Measurements from ENCODE around the gene CA12.
"Not testable (repeated sequence)": the region's sequence is repeated elsewhere in the genome, so short reads cannot be mapped to it uniquely, and the experiment has no call there.

CA12 gene

GRCh38 chr15:63335543-63336240 is 46.0 kb downstream of the CA12 start:
- no peak for DNase-seq (ENCODE audit: low read depth, low spot score)

- no peak for DNase-seq (ENCODE audit: low read depth, low spot score)
Observed at GRCh38 chr15:63334821-63335220, 46.8 kb downstream of the CA12 start.

DNA sequence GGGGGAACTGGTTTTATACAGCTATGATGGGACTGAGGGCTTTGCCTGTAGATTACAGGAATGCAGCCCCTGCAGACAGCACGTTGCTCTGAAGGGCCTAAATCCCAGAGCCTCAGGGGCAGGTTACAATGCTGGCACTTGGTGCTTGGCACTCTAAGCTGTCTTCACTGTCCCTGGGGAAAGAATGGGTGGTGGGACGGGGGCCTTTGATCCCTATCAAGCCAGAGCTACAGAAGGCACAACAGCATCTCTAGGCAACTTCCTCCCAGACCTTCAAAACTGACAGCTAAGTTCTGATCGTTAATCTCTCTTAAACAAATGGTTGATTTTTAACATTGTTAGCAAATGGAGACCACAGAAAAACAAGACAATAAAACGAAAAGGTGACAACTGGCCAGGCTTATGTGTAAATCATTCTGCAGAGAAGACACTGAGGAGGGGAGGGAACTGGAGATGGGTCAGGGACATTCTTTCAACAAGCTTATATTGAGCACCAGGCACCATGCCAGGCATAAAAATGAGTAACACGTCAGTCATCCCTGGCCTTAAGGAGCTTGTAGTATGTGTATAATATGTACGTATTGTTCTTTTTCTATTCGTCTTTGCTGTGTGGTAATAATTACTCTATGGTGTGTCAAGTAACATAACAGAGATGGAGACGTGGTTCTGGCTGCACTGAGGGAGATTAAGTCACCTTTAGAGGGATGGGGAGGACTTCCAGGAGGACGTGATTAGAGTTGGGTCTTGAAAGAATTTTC is 49.1 kb downstream of the CA12 start:
- DNase-seq (ENCODE audit: low read depth, low spot score): peak; percentile 71

DNA sequence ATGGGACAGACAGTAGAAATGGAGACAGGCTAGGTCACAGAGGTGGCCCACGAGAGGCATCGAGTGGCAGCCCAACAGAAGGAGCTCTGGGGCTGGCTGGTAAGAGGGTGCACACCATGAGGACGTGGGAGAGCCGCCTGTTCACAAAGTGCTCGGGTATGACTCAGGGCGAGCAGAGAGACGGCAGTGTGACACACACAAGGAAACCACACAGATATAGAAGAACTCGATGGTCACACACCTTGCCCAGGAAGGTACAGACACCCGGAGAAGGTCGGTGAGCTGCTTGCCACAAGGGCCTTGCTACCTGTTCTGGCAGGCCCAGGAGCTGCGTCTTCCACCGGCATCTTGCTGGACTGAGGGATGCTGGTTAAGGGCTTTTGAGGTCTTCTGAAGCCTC is 50.2 kb downstream of the CA12 start:
- peak; percentile 31 for DNase-seq (ENCODE audit: low read depth, low spot score)

DNA sequence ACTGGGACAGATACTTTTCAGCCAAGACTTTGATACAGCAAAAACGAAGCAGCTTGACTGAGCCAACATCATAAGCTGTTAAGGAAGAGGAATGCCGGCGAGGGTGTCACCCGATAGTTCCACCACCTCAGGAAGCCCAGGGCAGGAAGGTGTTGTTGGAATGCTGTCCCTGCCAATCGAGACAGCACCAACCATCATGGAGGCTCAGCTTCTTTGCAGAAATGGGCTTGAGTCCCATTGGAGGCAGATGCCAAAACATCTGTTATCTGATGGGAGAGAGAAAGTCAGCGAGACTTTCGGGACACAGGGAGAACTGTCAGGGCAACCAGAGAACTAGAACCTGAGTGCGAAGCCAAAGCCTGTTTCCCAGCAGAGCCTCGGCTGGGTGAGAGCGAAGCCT is 50.7 kb downstream of the CA12 start:
- no peak for DNase-seq (ENCODE audit: low read depth, low spot score)

GRCh38 chr15:63329567-63330350 is 51.9 kb downstream of the CA12 start:
- no peak for DNase-seq (ENCODE audit: low read depth, low spot score)

GRCh38 chr15:63327648-63328421 is 53.8 kb downstream of the CA12 start:
- no peak for DNase-seq (ENCODE audit: low read depth, low spot score)

DNA sequence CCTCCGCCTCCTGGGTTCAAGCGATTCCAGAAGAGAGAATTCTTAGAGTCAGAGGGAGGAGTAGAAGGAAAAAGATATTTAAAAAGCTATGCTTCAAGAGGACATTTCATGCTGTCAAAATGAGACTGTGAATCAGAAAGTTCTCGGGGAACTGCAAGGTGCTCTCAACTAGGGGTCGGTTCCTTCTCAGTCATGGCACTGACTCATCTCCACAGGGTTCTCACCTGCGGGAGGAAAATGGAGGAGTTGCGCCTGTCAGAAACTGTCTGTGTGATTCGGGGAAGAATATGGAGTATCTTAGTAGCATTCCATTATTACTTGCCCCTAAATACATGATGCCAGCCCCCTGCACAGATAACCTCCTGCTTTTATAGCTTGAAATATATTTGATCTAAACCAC is 56.9 kb downstream of the CA12 start:
- DNase-seq (ENCODE audit: low read depth, low spot score): no peak

GRCh38 chr15:63323798-63324563 is 57.7 kb downstream of the CA12 start:
- DNase-seq (ENCODE audit: low read depth, low spot score): peak; percentile 61

- DNase-seq (ENCODE audit: low read depth, low spot score): peak; percentile 47
Observed at GRCh38 chr15:63322541-63322940, 59.1 kb downstream of the CA12 start.

DNA sequence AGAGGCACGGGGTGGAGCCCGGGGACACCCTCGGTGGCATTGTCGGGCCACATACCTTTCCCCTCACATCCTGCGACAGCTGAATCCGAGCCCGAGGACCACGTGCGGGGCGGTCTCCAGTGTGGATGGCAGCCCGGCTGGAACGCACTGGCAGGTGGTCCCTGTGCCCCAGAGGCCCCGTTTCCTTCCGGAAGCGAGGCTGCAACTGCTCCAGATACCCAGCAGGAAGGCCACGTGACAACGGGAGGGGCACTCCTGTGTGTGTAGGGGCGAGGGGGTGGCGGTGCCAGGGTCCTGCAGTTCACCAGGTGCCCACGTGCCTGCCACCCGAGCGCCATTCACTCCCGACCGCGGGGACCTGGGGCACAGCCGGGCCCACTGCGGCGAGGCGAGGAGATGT is 60.2 kb downstream of the CA12 start:
- no peak for DNase-seq (ENCODE audit: low read depth, low spot score)

DNA sequence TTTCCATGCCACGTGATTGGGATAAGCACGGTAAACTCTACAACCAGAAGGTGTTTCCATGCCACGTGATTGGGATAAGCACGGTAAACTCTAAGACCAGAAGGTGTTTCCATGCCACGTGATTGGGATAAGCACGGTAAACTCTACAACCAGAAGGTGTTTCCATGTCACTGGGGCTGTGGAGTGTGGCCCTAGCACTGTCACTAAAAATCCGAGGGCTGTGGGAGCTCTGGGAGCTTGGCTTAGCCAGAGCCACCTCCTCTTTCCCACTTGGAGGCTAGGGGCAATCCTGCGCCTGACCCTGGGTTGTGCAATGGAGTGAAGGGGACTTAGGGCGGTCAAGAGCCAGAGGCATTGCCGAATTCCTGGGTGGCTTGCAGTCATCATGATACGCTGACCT is 60.7 kb downstream of the CA12 start:
- DNase-seq (ENCODE audit: low read depth, low spot score): not testable (repeated sequence)

DNA sequence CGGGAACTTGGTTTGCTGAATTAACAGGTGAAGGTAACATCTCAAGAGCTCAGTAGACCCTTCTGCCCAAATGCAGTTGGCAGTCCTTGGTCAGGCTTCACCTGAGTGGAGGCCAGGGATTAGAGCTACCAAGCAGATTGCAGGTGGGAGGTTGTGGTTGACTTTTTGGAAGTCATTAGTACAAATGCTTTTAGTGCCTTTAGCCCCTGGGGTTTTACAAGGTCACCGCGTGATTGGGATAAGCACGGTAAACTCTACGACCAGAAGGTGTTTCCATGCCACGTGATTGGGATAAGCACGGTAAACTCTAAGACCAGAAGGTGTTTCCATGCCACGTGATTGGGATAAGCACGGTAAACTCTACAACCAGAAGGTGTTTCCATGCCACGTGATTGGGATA is 61.2 kb downstream of the CA12 start:
- not testable (repeated sequence) for DNase-seq (ENCODE audit: low read depth, low spot score)

GRCh38 chr15:63319065-63319464 is 62.6 kb downstream of the CA12 start:
- no peak for DNase-seq (ENCODE audit: low read depth, low spot score)

DNA sequence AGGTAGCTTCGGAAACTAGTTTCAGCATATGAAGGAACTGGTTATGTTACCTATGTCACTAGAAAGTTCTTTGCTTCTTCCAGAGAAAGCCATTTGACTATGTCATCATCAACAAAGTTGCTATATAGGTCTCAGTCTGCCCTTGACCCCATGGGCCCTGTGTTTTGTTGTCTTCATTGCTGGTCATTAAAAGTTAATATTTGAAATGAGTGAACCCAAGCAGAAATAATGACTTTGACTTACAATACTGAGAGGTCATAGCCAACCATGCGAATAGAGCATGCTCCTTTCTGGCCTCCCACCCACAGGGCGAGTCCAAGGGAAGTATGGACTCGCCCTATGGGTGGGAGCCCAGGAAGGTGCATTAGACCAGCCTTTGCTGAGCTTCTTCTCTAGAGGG is 63.3 kb downstream of the CA12 start:
- DNase-seq (ENCODE audit: low read depth, low spot score): no peak

GRCh38 chr15:63314409-63314808 is 67.2 kb downstream of the CA12 start:
- no peak for DNase-seq (ENCODE audit: low read depth, low spot score)

DNA sequence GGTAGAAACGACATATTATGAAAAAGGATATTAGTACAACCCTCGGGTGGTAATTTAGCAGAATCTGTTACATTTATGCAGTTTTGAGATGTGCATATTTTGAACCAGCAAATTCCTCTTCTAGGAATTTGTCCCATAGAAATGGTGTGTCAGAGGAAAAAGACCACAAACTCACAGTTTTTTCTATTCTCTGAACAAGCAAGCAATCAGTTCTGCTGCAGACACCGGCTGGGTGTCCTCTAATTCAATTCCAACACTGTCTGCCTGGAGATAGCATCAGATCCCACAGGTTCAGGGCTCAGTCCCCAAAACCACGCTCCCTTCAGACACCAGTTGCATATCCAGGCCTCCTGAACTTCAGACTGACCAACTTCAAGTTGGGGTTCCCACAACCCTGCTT is 67.8 kb downstream of the CA12 start:
- no peak for DNase-seq (ENCODE audit: low read depth, low spot score)

DNA sequence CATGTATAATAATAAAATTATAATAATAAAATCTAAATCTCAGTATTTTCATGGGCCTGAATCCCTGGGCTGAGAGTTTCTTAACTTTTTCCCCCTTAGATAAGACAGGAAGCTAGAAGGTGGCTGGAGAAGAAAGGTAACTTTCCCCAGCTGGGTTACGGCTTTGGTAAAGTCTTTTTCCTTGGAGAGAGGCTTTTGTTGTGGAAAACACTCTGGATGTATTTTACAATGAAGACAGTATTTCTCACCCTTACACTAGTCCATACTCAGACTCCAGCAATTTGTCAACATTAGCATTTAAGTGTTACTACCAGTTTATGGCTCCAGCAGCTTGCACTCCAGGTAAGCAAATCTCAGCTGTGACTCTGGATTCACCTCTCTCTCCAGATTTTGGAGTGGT is 69.4 kb downstream of the CA12 start:
- no peak for DNase-seq (ENCODE audit: low read depth, low spot score)

DNA sequence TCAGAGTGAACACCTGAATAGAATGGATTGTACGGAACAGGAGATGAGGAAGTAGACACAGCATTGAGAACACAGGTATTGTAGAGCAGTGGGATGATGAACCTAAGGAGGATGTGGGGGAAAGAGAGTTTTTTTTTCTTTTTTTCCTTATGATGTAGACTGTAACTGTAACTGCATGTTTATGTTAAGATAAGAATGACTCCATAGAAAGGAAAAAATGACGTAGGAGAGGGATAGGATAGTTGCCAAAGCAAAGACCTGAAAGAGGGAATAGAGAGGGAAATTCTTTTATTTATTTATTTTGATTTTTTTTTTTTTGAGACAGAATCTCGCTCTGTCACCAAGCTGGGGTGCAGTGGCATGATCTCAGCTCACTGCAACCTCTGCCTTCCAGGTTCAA is 71.0 kb downstream of the CA12 start:
- no peak for DNase-seq (ENCODE audit: low read depth, low spot score)

DNA sequence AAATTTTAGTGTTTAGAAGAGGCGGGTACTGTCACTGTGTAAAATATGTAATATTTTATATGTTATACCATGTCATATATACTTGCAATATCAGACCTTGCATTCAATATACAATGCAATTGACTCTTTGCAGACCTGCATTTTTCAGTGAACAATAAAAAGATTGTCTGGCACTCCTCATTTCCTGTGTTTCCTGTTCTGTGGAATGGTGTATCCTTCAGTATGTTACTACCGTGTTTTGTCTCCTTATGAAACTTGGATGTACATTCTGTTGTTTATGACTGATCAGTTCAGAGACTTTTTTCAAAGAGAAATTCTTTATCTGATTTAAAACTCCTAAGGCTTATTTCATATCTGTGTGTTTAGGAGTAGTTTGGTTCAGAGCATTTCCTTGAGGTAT is 72.7 kb downstream of the CA12 start:
- DNase-seq (ENCODE audit: low read depth, low spot score): no peak

DNA sequence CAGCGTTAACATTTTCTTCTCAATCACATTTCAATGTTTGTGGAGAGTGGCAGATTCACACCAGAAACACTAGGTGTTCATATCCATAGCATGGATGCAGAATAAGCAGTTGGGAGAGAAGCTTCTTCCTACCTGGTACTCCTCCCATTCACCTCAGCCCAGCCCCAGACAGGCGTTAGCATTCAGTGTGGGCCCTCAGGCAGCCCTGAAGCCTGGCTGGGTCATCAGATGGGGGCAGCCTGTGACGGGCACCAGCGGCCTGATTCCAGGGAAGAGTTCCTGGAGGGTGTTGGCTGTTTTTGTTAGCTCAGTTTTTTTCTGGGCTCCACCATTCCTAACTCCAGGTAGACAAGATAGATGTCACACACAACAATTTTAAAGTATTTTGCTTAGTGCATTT is 73.2 kb downstream of the CA12 start:
- DNase-seq (ENCODE audit: low read depth, low spot score): no peak

Data from astrocyte of the hippocampus (primary cell).